Medulla oblongata (tissue), 1 donor: ENCODE data around the gene FRMD4A.
"Not testable (repeated sequence)": the region's sequence is repeated elsewhere in the genome, so short reads cannot be mapped to it uniquely, and the experiment has no call there.

ENCODE experiments used
- DNase-seq: peaks from one replicate; pipeline ENCODE4 v3.0.0-alpha.2; 2015; ENCODE audit errors: extremely low spot score

Gene FRMD4A

GRCh38 chr10:13915710-13916109, 415.0 kb downstream of the FRMD4A start:
- peak; percentile 94 for DNase-seq

- DNase-seq, result peak; percentile 74
Observed at GRCh38 chr10:13913897-13914296, 416.8 kb downstream of the FRMD4A start.

DNA sequence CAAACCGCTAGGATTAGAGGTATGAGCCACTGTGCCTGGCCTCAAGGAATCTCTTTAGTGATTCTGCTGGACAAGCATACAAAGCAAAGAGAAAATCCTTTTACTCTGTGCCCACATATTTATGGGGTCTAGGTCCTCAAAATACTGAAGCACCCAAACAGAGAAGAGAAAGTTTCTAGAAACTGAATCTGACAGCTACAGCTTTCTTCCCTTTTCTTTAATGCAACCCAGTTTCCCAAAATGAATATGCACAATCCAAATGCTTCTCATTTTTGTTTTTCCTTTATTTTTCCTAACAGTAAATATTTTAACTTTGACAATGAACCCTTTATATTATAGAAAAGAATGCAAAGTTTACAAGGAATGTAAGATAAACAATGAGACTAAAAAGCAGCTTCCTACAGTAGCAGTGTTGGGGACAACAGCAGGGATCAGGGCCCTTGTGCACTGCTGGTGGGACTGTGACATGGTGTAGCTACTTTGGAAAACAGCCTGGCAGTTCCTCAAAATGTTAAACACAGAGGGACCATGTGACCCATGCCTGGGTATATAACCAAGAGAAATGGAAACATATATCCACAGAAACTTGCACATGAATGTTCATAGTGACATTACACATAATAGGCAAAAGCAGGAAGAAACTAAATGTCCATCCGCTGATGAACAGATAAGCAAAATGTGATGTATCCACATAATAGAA, 418.8 kb downstream of the FRMD4A start:
- peak; percentile 59 for DNase-seq

DNA sequence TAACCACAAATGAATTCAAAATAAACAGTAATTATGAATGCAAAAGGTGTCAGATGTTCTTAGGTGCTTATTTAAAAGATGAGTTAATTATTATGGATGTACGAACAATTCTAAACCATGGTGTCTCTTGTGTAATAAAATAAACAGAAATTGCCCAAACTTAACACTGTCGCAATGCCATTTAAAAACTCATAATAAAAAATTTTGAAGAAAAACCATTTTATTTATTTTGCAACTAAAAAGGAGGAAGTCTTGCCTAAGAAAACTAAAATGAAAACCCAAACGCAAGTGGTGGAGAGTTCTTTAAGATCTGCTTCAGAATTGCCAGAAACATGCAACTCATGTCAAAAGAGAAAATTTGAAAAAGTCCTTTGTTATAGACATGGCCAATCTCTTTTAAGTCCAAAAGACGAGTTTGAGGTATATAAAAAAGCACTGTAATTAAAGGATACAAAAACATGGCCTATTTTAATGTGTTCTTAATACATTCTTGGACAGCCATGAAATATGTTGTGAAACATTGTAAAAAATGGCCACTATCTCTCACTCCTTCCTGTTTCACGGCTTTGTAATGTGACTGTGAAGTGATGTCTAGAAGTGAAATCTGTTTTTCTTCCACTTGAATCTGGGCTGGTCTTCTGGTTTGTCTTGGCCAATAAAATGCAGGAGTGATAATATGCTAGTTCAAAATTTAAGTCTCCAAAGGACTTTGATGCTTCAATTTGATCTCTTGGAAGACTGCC, 421.0 kb downstream of the FRMD4A start:
- DNase-seq, result no peak

DNA sequence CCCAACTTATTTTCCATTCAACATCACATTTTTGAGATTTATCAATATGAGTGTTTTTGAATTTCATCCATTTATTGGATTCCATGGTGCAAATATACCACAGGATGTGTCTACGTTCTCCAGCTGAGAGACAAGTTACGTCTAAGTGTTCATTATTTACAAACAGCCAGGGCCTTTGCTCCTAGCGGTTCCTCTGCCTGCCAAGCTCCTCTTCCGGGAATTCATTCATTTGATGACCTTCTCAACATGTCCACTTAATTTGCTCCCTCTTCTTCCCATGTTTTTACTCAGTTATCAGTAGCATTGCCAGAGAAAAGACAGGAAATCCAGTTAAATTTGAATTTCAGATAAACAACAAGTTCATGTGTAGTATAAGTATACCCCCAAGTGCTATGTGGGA, 422.2 kb downstream of the FRMD4A start:
- DNase-seq, result no peak

DNA sequence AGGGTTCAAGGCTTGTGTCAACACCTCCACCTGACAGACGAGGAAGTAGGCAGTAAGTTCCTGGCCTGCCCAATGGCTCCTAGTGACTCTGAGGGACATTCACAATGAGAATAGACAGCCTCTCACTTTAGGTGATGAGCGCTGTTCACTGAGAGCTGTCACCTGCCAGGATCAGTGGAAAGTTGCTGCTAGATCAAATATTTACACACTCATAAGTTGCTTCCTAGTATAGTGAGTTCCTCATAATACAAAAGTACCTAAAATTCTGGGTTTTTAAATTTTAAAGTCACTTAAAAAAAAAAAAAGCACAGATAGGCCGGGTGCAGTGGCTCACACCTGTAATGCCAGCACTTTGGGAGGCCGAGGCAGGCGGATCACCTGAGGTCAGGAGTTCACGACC, 423.2 kb downstream of the FRMD4A start:
- no peak for DNase-seq

GRCh38 chr10:13905281-13905680, 425.4 kb downstream of the FRMD4A start:
- DNase-seq, result no peak

- DNase-seq, result peak; percentile 82
Observed at GRCh38 chr10:13904064-13904463, 426.7 kb downstream of the FRMD4A start.

- DNase-seq, result no peak
Observed at GRCh38 chr10:13902868-13903587, 427.7 kb downstream of the FRMD4A start.

DNA sequence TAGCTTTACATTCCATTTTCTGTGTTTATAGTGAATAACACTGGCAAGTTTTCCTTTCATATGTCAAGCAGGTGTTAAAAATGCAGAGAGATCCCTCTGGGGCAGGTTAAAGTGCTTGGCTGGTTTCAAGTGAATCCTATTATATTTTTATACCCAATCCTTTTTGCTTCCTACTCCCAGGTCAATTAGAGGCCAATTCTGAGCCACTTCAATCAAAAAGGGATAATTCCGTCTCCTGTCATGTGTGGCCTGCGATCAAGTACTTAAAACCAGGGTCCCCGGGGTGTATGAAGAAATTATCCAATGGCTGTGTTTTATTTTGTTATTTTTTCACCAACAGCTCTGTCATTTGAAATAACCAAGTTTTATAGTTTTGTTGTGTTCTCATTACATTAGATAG, 430.8 kb downstream of the FRMD4A start:
- DNase-seq, result no peak

DNA sequence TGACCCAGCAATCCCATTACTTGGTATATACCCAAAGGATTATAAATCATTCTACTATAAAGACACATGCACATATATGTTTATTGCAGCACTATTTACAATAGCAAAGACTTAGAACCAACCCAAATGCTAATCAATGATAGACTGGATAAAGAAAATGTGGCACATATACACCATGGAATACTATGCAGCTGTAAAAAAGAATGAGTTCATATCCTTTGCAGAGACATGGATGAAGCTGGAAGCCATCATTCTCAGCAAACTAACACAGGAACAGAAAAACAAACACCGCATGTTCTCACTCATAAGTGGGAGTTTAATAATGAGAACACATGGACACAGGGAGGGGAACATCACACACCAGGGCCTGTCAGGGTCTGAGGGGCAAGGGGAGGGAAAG, 434.6 kb downstream of the FRMD4A start:
- not testable (repeated sequence) for DNase-seq

DNA sequence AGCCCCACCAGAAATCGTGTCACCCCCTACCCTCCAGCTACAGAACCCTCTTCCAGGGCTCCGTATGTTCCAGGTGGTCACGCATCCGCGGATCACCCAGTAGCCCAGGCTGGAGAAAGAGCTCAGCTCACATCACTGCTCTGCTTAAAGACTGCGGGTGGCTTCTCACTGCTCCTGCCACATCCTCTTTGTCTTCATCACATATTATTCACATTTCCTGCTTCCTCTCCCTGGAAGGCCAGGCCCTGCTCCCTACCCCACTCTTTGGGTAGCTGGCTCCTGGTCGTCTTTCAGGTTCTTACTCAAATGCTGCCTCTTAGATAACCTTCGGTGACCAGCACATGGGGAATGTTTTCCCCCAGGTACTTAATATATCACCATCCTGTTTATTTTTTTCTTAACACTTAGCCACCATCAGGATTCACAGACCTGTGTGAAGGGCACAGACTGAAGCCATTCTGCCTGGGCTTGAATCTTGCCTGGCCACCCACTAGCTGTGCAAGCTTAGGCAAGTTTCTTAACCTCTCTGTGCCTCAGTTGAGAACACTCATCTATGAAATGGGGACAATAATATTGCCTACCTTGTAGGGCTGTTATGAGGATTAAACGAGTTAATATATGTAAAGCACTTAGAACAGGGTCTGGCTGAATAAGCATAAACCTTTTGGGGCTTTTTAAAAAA, 436.2 kb downstream of the FRMD4A start:
- no peak for DNase-seq

DNA sequence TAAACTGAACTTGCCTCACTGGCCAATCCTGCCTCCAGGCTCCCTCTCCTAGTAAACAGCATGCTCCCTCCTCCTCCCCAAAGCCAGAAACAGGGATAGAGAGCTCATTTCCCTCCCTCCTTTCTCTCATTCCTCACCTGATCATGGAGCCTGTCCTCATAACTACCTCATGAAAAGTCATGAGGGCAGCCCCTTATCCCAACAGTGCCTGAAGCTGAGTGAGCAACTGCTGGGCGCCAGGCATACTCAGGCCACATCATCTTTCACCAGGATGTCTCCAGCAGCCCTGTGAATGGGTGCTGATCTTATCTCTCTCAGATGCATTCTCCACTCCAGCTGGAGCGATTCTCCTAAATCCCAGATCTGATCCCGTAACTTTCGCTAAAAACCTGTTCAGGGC, 436.8 kb downstream of the FRMD4A start:
- DNase-seq, result no peak

GRCh38 chr10:13892871-13893270, 437.9 kb downstream of the FRMD4A start:
- no peak for DNase-seq

GRCh38 chr10:13892001-13892491, 438.7 kb downstream of the FRMD4A start:
- no peak for DNase-seq

- no peak for DNase-seq
Observed at GRCh38 chr10:13891128-13892000, 439.4 kb downstream of the FRMD4A start.

DNA sequence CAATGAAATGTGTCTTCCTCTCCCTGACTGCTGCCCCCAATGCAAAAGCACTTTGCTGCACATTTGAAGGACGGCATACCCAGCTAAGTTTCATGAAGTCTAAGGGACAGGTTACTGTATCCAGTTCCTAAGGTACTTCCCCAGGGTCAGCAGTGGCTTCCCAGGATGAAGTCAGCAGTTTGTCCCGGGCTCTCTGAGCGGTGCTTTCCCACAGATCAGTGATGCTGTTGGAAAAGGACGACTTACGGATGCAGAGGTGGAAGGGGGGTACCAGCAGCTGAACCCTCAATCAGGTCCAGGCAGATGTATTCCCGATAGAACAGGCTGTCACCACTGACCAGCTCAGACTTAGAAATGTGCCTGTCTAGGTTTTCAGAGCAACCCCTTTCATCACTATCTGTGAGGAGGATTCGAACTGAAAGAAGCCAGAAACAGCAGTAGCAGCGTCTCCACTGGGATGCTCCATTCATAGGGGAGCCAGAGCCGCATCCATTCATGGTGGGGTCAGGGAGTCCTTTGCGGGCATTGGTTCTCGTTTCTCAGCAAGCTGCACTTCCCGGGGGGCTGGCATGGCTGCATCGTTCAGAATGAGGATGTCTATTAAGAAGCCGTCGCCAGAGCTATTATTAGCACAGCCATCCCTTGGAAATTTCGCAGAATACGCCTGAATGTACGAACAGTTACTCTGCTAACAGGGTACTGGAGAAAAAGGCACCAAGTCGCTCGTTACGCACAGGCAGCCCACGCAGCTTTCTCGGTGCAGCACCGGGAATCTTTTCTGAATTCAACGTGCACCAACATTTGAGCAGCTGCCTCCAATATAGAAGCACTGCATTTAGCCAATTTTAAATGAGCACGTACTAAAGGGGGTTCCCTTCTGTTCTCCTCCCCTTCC, 440.2 kb downstream of the FRMD4A start:
- peak; percentile 71 for DNase-seq

DNA sequence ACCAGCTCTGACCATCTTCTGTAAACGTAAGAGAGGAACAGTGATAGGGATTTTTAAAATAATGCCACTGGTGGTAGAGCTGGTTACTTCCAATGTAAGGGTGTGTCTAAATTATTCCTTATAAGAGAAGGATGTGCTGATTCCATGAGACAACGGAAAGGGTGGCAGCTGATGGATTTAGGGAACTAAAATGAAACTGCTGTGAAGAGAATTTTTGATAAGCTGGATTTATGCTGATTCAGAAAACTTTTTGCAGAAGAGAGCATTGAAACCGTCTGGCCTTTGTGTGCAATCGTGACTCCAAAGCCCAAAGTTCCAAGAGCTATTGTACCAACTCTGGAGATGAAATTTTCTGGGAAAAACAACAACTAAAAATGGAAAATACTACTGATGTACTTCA, 443.0 kb downstream of the FRMD4A start:
- no peak for DNase-seq

- peak; percentile 93 for DNase-seq
Observed at GRCh38 chr10:13885238-13885990, 445.3 kb downstream of the FRMD4A start.
